ENCODE data around the gene UBAP1.
A peak's percentile ranks its signal among the peaks of the same experiment; 100 is the strongest.
"Not testable (repeated sequence)": the region's sequence is repeated elsewhere in the genome, so short reads cannot be mapped to it uniquely, and the experiment has no call there.

The UBAP1 gene

GRCh38 chr9:34178436-34179212 is at the start of gene UBAP1:
Gene UBAP1 (plus strand): TSS chr9:34179043. CDS start chr9:34220915, 41,872 bp downstream.
- peak; percentile 94 for DNase-seq

DNA sequence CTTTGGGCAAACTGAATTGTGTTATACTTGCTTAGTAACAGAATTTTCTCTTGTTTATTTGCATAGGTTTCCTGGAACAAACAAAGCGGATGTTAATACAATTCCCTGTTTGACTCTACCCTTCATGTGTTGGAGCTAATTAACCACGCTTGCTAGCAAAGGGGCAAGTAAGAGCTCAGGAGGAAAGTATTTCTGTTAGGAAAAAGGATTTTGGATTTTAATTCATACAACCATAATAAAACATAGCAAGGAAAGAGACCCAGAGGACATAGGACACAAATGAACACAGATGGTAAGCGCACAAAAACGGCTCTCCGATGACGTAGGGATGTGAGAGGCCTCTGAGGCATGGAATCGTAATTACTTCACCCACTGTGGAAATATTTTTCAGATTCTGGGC is 47.3 kb upstream of the UBAP1 start:
- DNase-seq, result no peak

DNA sequence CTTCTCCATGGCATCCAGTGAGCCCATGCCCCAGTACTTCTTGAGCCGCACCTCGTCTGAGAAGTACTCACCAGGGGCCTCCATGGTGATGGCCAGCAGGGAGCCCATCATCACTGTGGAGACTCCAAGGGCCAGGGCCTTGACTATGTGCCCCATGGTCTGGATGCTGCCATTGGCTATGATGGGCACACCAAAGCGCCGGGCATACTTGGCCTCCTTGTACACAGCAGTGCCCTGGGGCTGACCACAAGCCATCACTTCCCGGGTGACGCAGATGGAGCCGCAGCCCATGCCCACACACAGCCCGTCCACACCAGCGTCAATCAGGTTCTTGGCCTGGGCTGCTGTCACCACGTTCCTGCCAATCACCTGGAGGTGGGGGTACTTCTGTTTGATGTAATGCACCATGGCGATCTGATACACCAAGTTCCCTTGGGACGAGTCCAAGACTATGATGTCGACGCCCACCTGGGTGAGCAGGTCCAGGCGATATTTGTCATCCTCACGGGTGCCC is 45.4 kb upstream of the UBAP1 start:
- DNase-seq, result no peak

DNA sequence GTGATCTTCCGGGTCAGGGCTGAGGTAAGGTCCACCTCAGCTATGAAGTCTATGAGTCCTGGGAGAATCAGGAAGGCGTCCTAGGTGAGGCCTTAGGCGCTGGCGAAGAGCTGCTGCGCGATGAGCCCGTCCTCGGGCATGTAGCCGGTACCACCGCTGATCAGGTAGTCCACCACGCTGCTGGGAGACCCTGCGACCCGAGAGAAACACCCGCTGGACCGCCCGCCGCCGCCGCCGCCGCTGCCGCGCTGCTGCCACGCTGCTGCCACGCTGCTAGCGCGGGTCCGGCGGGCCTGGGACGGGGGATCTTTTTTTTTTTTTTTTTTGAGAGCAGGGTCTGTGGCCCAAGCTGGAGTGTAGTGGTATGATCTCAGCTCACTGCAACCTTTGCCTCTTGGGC is 44.3 kb upstream of the UBAP1 start:
- DNase-seq, result no peak

DNA sequence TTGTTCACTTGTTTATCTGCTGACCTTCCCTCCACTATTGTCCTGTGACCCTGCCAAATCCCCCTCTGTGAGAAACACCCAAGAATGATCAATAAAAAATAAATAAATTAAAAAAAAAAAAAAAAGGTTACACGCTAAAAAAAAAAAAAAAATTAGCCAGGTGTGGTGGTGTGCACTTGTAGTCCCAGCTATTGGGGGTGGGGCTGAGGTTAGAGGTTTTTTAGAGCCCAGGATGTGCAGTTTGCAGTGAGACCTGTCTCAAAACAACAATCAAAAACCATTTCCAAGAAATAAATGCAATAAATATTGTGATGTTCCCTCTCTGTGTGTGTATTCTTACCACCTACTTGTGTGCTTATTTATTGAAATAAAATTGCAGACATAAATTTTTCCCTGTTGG is 40.2 kb upstream of the UBAP1 start:
- DNase-seq, result not testable (repeated sequence)

DNA sequence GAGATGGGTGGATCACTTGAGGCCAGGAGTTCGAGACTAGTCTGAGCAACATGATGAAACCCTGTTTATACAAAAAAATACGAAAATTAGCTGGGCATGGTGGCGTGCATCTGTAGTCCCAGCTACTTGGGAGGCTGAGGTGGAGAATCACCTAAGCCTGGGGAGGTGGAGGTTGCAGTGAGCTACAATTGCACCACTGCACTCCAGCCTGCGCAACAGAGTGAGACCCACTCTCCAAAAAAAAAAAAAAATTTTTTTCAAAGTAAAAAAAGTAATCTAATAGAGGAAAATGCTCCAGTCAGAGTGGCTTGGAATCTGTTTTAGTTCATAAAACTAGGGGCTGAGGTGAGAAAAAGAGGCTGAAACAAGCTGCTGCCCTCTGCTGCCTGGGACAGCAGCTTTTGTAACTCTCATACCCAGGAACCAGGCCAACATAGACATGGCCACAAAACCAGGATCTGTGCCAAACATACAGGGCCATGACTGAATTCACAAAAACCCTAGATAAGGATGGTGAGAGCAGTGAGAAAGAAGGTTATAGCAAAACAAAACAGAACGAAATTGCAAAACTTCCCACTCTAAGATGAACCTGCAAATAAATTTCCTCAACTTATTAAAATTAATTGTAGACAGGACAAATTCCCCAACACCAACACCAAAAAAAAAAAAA is 39.2 kb upstream of the UBAP1 start:
- no peak for DNase-seq

- DNase-seq, result no peak
These were observed 38.0 kb upstream of the UBAP1 start for GRCh38 chr9:34140853-34141252.

DNA sequence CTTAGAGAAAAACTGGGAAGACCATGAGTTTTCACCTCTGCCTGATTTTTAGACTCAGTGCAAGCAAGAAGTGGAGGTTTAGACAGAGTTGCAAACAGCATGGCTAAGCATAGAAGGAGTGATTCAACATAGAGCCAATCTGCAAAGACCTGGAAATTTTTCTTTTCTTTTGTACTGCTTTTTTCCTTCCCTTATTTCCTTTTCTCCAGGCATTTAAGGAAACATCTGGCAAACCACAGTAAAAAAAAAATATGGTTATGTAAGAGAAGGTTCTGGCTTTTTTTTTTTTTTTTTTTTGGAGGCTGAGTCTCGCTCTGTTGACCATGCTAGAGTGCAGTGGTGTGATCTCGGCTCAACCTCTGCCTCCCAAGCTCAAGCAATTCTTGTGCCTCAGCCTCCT is 35.7 kb upstream of the UBAP1 start:
- DNase-seq, result no peak

DNA sequence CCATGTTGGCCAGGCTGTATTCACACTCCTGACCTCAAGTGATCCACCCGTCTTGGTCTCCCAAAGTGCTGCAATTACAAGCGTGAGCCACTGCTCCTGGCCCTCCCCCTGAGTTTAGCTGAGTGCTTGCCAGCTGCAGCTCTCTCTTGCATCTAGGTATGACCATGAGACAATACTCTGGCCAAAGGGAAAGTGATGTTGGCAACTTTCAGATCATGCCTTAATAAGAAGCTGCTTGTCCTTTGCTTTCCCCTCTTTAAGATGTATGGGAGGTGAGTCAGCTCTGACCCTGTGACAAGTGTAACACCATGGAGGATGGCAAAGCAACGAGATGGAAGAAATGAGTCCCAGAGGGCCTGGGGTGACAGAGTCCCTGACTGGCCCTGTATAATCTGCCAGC is 33.7 kb upstream of the UBAP1 start:
- DNase-seq, result no peak

DNA sequence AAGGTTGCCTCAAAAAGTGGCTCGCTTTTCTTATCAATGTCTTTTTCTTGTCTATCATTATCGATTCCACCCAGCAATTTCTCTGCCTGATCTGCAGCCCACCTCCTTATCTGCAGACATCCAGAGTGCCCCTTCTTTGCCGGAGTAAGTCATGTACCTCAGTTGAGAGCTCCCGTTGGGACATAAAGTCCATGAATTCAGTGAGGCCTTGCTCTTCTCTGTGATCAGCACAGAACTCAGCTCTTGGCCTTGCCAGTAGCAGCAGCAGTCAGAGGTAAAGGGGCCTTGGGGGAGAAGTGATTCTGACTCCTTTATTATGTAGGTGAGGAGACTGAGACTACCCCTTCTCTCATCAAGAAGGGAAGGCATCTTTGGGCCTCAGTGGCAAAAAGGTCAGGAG is 27.4 kb upstream of the UBAP1 start:
- DNase-seq, result no peak

DNA sequence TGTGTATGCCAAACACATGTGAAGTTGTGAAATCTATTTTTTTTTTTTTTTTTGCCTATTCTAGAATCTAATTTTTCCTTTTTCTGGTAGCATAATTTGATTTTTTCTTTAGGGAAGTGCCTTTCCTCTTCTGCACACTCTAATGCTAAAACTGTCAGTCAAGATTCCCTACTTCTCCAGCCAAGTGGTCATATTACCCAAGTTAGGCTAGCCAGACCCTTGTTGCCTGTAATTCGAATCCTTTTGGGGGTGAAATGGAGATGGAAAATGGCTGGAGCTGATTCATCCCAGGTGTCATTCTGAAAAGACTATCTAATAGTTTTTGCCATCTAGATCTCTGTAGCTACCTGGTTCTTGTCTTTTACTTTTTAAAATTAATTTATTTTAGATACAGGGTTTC is 24.8 kb upstream of the UBAP1 start:
- DNase-seq, result no peak

GRCh38 chr9:34157318-34157717 is 21.5 kb upstream of the UBAP1 start:
- DNase-seq, result no peak

GRCh38 chr9:34157898-34158297 is 20.9 kb upstream of the UBAP1 start:
- no peak for DNase-seq

- no peak for DNase-seq
These were observed 20.4 kb upstream of the UBAP1 start for GRCh38 chr9:34158362-34158869.

DNA sequence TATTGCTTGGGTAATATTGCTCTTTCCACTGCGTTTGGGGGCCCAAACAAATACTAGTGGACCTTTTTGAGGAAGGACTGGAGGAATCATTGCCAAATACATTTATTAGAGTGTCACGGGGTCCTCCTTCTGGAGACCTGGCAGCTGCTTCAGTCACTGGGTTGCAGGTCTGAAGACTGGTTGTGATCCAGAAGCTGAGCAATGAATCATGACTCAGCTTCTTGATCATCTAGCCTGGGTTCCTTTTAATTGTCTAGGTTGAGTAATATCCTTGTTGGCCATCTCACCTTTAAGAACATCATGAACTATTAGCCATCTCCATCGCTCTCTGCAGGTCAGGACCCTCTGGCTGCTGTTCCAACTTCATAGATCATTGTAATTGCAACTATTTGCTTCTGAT is 15.4 kb upstream of the UBAP1 start:
- DNase-seq, result no peak

GRCh38 chr9:34169125-34169524 is 9.7 kb upstream of the UBAP1 start:
- DNase-seq, result no peak

DNA sequence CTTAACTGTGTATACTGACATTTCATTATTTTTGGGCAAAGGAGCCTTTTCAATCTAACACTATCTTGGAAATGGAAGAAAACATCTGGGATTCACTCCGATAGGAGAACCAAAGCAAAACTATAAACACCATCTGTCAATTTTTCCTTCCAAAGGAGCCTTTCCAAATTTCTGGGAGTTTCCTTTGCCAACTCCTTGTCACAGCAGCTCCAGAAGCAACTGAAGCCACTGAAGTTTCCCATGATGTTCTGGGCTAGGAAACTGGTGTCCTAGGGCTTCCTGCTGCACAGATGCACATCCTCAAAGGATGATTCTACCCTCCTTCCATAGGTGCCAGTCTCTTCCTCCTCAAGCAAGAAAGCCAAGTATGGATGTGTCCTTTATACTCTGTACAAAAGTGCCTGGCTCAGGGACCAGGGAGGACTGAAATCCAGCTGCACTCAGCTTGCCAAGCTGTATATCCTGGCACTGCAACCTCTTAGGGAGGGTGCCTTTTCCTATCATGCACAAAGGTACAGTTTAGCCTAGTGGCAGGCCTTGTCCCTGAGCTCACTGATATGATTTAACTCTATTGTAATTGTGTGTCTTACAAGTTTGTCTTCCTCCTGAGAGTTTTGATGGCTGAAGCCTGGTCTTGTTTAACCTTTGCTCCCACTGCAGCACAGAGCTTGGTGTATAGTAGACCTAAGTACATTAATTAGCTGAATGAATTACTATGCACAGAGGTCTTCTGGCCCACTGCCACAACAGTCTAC is 8.4 kb upstream of the UBAP1 start:
- no peak for DNase-seq

- peak; percentile 30 for DNase-seq
These were observed 6.9 kb upstream of the UBAP1 start for GRCh38 chr9:34171753-34172535.

GRCh38 chr9:34176089-34176488 is 2.8 kb upstream of the UBAP1 start:
- DNase-seq, result no peak

DNA sequence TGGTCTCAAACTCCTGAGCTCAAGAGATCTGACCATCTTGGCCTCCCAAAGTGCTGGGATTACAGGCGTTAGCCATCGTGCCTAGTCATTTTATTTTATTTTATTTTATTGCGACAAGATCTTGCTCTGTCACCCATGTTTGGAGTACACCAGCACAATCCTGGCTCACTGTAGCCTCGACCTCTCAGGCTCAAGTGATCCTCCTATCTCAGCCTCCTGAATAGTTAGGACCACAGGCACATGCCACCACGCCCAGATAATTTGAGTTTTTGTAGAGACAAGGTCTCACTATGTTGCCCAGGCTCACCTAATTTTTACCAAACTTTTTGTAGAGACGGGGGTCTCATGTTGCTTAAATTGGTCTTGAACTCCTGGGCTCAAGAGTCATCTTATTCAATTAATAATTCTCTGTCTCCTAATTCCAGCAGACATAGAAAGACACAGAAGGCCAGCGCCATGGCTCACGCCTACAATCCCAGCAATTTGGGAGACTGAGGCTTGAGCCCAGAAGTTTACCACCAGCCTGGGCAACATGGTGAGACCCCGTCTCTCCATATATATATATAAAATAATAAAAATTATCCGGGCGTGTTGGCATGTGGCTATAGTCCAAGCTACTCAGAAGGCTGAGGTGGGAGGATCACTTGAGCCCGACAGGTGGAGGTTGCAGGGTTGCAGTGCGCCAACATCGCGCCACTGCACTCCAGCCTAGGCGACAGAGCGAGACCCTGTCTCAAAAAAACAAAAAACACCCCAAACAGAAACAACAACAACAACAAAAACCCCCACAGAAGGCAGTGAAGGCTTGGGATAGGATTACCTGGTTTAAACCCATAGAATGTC is 1.0 kb upstream of the UBAP1 start:
- DNase-seq, result no peak

Measured in activated CD4-positive, alpha-beta T cell treated with anti-CD3 and anti-CD28 coated beads, Interleukin-2, amount 50 U/mL, for 1 hour (primary cell).